GM19452 (cell line): ENCODE data around the gene ZBTB40.

Experiments
- ATAC-seq: cut with Tn5 transposase; IDR thresholded peaks from one replicate; pipeline ENCODE4 v1.9.1; 2021; ENCODE audit not compliant: unreplicated experiment

ZBTB40 gene

GRCh38 chr1:22529901-22530621 is 78.4 kb downstream of the ZBTB40 start:
- no peak for ATAC-seq

GRCh38 chr1:22530715-22531114 is 79.1 kb downstream of the ZBTB40 start:
- no peak for ATAC-seq

DNA sequence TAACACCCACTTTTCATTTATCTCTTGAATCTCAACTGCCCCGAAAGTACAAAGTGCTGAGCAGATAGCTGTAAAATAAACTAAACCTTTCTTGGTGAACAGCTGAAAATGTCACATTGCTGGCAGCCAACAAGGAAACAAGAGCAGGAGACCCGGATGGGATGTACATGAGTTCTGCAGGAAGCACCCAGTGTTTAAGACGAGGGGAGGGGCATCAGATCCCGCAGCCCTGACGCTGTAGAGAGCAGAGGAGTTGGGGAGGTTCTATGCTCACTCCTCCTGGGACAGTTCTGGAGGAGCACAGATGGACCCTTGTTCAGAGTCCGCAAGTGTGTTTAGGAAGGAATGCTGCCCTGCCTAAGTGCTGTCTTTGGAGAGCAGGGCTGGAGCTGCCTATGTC is 79.6 kb downstream of the ZBTB40 start:
- no peak for ATAC-seq

DNA sequence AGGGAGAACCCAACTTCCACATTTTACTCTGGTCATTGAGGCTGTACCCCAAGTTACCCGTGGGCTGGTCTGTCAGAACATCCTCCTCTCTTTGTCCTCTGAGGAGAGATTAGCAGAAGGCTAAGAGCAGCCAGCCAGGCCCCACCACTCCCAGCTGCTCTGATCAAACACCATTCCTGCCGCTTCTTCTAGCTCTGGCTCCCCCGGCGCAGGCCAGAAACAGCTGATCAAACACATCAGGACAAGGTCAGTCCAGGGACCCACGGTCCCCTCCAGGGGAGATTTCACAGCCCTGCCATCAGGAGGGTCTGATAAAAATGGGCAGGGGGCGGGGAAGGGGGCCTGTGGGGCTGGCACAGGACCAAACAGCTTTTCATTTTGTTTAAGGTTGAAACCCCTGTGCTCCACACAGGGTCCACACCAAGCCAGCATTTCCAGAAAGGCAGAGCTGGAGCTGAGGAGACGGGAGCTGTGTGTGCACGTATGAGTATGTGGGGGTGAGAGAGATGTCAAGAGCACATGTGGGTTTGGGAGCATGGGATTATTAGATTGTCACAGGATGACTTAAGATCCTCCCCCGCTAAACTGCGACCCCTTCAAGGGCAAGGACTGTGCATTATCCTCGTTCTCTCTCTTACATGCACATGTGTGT is 81.7 kb downstream of the ZBTB40 start:
- no peak for ATAC-seq

GRCh38 chr1:22534951-22535350 is 83.3 kb downstream of the ZBTB40 start:
- ATAC-seq, result no peak

- ATAC-seq, result no peak
These were observed 83.7 kb downstream of the ZBTB40 start for GRCh38 chr1:22535399-22535798.

DNA sequence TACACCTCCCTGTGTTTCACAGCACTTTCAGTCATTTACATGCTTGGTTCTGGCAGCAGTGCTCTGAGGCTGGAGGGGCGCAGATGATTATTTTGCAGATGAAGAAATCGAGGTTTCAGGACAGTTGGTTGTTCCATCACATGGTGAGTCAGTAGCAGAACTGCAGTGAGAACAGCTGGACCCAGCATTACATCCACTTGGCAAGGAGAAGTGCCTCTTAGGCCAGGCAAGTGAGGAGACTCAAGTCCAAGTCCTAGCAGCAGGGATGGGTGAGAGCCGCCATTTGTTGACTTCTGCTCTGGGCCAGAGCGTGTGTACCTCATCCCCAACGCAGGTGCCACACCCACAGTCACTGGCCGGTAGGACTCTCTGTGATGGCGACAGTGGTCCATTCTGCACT is 84.9 kb downstream of the ZBTB40 start:
- ATAC-seq, result no peak

GRCh38 chr1:22537441-22538139 is 85.9 kb downstream of the ZBTB40 start:
- ATAC-seq, result no peak

DNA sequence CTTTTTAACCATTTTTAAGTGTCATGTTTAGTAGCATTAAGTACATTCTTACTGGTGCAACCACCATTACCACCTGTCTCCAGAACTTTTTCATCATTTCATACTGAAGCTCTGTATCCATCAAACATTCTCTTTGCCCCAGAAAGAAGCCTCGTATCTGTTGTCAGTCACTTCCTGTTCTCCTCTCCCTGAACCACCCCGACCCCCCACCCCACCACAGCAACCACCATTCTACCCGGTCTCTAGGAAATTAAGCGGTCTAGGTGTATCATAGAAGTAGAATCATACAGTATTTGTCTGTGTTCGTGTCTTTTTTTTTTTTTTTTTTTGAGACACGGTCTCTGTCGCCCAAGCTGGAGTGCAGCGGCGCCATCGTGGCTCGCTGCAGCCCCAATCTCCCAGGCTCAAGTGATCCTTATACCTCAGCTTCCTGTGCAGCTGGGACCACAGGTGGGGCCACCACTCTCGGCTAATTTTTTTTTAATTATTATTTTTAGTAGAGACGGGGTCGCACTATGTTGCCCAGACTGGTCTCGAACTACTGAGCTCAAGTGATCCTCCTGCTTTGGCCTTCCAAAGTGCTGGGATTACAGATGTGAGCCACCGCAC is 88.0 kb downstream of the ZBTB40 start:
- ATAC-seq, result no peak

- no peak for ATAC-seq
These were observed 88.7 kb downstream of the ZBTB40 start for GRCh38 chr1:22540337-22540736.

DNA sequence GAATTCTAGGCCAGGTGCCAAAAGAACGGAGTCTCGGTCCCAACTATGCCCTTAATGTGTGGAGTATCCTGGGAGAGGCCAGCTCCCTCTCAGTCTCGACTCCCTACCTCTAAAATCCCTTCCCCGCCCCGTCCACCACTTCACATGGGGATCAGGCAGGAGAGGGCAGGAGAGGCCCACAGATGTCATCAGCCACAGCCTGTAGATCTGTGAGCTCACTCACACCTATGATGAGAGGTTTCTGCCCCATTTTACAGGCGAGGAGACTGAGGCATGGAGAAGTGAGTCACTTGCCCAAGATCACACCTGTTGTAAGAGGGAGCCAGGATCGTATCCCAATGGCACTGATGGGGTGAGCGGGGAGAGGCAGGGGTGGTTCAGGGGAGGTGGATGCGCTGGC is 91.2 kb downstream of the ZBTB40 start:
- ATAC-seq, result no peak

DNA sequence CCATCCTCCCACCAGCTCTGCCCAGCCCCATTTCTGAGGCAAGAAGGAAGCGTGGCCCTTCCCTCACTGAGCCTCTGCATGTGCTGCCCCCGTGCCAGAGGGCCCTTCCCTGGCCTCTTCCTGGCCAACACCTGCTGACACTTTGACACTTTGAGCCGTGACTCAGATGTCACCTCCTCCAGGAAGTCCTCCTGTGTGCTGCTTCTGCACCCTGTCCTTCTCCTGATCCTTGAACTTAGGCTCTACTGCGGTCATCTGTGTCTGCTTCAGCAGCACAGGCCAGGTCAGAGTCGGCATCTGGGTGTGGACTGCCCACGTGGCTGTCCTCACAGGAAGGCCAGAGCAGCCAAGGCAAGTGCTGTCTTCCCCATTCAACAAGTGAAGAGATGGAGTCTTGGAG is 92.0 kb downstream of the ZBTB40 start:
- ATAC-seq, result no peak

DNA sequence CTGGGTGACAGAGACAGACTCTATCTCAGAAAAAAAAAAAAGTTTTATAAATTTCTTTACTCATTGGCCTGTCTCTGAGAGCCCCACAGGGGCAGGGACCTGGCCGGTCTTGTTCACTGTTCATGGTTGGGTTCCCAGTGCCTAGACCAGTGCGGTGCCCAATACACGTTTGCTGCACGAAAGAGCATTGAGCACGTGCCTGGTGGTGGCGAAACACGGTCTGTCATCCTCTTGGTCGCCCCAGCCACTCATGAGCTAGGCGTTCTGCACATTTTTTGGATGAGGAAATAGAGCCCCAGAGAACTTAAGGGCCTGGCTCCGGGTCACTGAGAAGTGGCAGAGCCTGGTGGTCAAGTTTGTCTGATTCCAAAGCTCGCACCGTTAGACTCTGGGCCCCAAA is 93.0 kb downstream of the ZBTB40 start:
- no peak for ATAC-seq

GRCh38 chr1:22545141-22545540 is 93.5 kb downstream of the ZBTB40 start:
- ATAC-seq, result no peak

DNA sequence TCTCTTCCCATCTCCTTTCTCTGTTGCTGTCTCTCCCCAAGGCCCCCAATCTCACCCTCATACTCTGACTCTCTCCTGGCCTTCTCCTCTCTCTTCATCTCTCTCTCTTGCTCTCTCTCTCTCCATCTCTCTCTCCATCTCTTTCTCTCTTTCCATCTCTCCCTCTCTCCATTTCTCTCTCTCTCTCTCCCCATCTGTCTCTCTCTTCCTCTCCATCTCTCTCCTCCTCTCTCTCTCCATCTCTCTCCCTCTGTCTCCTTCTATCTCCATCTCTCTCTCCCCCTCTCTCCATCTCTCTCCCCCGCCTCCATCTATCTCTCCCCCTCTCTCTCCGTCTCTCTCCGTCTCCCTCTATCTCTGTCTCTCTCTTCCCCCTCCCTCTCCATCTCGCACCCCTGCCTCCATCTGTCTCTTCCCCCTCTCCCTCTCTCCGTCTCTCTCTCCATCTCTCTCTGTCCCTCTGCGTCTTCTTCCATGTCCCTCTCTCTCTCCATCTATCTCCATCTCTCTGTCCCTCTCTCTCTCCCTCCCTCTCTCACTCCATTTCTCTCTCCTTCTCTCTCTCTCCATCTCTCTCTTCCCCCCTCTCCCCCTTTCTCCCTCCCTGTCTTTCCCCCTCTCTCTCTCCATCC is 95.7 kb downstream of the ZBTB40 start:
- ATAC-seq, result no peak

- no peak for ATAC-seq
These were observed 96.3 kb downstream of the ZBTB40 start for GRCh38 chr1:22547818-22548462.

GRCh38 chr1:22550021-22550420 is 98.4 kb downstream of the ZBTB40 start:
- ATAC-seq, result no peak

DNA sequence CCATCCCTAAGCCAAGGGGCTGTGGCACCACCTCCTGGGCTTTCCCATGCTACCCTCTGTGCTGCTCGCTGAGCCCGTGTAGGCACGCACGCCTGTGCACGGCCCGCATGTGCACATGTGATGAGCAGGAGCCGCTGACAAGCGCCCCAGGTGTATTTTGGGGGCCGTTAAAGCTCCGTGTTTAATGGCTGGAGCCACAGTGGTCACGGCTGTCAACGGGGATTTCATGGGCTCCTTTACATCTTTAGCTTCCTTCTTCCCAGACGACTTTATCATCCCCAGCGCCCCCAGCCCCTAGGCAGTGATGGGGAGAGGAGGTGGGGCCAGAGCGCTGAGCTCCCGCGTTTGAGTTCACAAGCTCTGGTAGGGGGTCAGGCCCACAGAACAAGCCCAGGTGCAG is 99.9 kb downstream of the ZBTB40 start:
- no peak for ATAC-seq

DNA sequence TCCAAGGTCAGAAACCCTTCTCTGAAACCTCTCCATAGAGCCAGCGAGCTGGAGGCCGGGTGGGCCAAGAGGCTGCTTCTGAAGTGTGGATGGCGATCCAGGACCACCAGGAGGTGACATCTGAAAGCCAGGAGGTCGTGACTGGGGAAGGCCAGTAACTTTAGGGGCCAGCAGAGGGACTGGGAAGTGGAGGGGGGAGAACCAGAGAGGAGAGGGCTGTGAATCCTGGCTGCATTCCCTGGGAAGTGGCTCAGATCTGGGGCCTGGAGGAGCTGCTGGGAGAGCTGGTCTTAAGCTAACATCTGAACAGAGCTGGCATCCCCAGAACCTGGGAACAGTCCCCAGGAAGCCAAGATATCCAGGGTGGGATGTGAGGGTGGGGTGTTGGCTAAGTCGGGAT is 100.4 kb downstream of the ZBTB40 start:
- no peak for ATAC-seq

DNA sequence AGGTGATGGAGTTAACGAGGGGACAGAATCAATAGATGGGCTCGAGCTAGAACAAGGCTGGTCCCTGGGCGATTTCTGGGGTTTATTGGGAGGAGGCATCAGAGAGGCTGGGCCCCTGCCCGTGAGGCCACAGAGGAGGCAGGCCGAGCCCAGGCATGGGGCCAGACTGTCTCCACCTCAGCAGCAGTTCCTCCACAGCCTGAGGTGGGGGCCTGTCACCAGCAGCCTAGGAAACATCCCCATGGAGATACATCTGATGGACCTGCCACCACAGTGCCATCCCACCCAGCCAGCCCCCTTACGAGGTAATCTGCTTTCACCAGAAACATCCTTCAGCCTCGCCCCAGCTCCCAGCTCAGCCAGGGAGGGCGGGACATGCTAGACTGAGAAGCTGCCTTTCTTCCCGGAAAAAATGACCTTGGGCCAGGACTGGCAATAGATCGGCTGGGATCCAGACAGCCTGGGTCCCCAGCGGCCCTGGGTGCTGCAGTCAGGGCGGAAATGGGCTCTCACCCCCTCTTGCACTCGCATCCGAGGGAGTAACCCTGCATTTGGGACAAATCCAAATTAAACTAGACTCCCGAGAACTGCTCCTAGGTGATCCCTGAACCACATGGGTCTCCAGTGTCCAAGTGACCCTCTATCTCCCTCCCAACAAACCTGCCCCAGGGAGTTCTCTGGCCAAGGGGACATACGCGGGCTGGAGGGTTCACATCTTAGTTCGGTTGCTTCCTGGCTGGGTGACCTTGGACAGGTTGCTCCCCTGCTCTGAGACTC is 101.6 kb downstream of the ZBTB40 start:
- ATAC-seq, result no peak
